ENCODE measurements around the gene SLC9A3.

SLC9A3 gene

GRCh38 chr5:501105-501830 is 23.0 kb downstream of the SLC9A3 start:
- no peaks in the 10 kb centered on the region for H3K27me3 ChIP-seq (ENCODE audit: low read depth, low read length)
- H3K27ac ChIP-seq (ENCODE audit: low read length), result no peak overlapping the region
- no peak overlapping the region for H3K4me3 ChIP-seq (ENCODE audit: low read length)
- no peaks in the 10 kb centered on the region for H3K9me3 ChIP-seq (ENCODE audit: insufficient read depth, low read length)
- no peaks in the 10 kb centered on the region for H3K36me3 ChIP-seq (replicated peaks; ENCODE audit: low read depth, low read length)
- H3K4me1 ChIP-seq (ENCODE audit: low read length), result no peaks in the 10 kb centered on the region
- no peak for TF ChIP-seq EZH2phosphoT487 (IDR thresholded peaks at IDR 0.05; ENCODE audit: low read depth)
- TF ChIP-seq, protein P1, sequence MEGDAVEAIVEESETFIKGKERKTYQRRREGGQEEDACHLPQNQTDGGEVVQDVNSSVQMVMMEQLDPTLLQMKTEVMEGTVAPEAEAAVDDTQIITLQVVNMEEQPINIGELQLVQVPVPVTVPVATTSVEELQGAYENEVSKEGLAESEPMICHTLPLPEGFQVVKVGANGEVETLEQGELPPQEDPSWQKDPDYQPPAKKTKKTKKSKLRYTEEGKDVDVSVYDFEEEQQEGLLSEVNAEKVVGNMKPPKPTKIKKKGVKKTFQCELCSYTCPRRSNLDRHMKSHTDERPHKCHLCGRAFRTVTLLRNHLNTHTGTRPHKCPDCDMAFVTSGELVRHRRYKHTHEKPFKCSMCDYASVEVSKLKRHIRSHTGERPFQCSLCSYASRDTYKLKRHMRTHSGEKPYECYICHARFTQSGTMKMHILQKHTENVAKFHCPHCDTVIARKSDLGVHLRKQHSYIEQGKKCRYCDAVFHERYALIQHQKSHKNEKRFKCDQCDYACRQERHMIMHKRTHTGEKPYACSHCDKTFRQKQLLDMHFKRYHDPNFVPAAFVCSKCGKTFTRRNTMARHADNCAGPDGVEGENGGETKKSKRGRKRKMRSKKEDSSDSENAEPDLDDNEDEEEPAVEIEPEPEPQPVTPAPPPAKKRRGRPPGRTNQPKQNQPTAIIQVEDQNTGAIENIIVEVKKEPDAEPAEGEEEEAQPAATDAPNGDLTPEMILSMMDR (IDR thresholded peaks at IDR 0.05; ENCODE audit: low read depth, low read length), result no peak
- H3K4me2 ChIP-seq (ENCODE audit: low read length), result no peak overlapping the region
- no peaks in the 10 kb centered on the region for H3K79me2 ChIP-seq (ENCODE audit: low read length)
- no peak overlapping the region for H3K9ac ChIP-seq (ENCODE audit: low read length)
- no peaks in the 10 kb centered on the region for H4K20me1 ChIP-seq (ENCODE audit: insufficient read depth, low read length)
- no peak overlapping the region for H2AFZ ChIP-seq (ENCODE audit: low read depth, low read length)

DNA sequence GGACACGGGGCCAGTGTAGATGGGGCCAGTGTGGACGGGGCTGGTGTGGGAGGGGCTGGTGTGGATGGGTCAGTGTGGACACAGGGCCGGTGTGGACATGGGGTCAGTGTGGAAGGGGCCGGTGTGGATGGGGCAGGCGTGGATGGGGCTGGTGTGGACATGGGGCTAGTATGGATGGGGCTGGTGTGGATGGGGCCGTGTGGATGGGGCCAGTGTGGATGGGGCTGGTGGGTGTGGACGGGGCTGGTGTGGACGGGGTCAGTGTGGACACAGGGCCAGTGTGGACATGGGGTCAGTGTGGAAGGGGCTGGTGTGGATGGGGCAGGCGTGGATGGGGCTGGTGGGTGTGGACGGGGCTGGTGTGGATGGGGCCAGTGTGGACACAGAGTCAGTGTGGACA is 23.8 kb downstream of the SLC9A3 start:
- no peaks in the 10 kb centered on the region for H3K9me3 ChIP-seq (ENCODE audit: insufficient read depth, low read length)
- H3K4me2 ChIP-seq (ENCODE audit: low read length), result no peak overlapping the region
- H3K79me2 ChIP-seq (ENCODE audit: low read length), result no peaks in the 10 kb centered on the region
- H3K36me3 ChIP-seq (replicated peaks; ENCODE audit: low read depth, low read length), result no peaks in the 10 kb centered on the region
- no peak overlapping the region for H3K4me3 ChIP-seq (ENCODE audit: low read length)
- TF ChIP-seq, protein P1 (IDR thresholded peaks at IDR 0.05; ENCODE audit: low read depth, low read length), result no peak
- TF ChIP-seq EZH2phosphoT487 (IDR thresholded peaks at IDR 0.05; ENCODE audit: low read depth), result no peak
- H3K4me1 ChIP-seq (ENCODE audit: low read length), result no peaks in the 10 kb centered on the region
- no peaks in the 10 kb centered on the region for H4K20me1 ChIP-seq (ENCODE audit: insufficient read depth, low read length)
- H3K27me3 ChIP-seq (ENCODE audit: low read depth, low read length), result no peaks in the 10 kb centered on the region
- H2AFZ ChIP-seq (ENCODE audit: low read depth, low read length), result no peak overlapping the region
- H3K27ac ChIP-seq (ENCODE audit: low read length), result no peak overlapping the region
- H3K9ac ChIP-seq (ENCODE audit: low read length), result no peak overlapping the region

GRCh38 chr5:499233-500209 is 24.7 kb downstream of the SLC9A3 start:
- H4K20me1 ChIP-seq (ENCODE audit: insufficient read depth, low read length), result no peaks in the 10 kb centered on the region
- H2AFZ ChIP-seq (ENCODE audit: low read depth, low read length), result no peak overlapping the region
- no peak for TF ChIP-seq EZH2phosphoT487 (IDR thresholded peaks at IDR 0.05; ENCODE audit: low read depth)
- TF ChIP-seq, protein P1 (IDR thresholded peaks at IDR 0.05; ENCODE audit: low read depth, low read length), result no peak
- H3K4me1 ChIP-seq (ENCODE audit: low read length), result no peaks in the 10 kb centered on the region
- H3K27me3 ChIP-seq (ENCODE audit: low read depth, low read length), result no peaks in the 10 kb centered on the region
- no peak overlapping the region for H3K9ac ChIP-seq (ENCODE audit: low read length)
- no peaks in the 10 kb centered on the region for H3K36me3 ChIP-seq (replicated peaks; ENCODE audit: low read depth, low read length)
- no peak overlapping the region for H3K4me2 ChIP-seq (ENCODE audit: low read length)
- no peak overlapping the region for H3K4me3 ChIP-seq (ENCODE audit: low read length)
- no peaks in the 10 kb centered on the region for H3K79me2 ChIP-seq (ENCODE audit: low read length)
- H3K27ac ChIP-seq (ENCODE audit: low read length), result no peak overlapping the region
- no peaks in the 10 kb centered on the region for H3K9me3 ChIP-seq (ENCODE audit: insufficient read depth, low read length)
